GM19043 (cell line): ENCODE measurements around the gene NTNG1.
"Not testable (repeated sequence)": the region's sequence is repeated elsewhere in the genome, so short reads cannot be mapped to it uniquely, and the experiment has no call there.

Experiments
- ATAC-seq: cut with Tn5 transposase; IDR thresholded peaks from one replicate; pipeline ENCODE4 v1.9.1; 2021; ENCODE audit warnings: low read depth; ENCODE audit not compliant: unreplicated experiment

NTNG1 gene

DNA sequence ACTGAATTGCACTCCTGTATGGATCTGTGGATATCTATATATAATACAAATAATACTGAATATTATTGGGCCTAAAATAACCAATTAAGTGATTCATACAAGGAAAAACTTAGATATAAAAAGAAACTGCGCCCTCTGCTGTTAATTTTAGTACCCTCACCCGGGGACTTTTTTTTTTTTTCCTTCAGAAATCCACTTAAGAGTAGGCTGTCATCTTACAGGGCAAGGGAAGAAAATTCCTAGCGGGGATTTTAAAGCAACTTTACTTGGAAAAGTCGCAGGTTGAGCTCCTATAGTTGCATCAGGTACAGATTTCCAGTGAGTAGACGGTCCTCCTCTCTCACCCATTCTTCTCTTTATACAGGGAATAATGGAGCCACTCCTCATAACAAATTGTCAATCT is 1.3 kb downstream of the NTNG1 start:
- no peak for ATAC-seq

GRCh38 chr1:107142666-107143065 is 1.8 kb downstream of the NTNG1 start:
- no peak for ATAC-seq

DNA sequence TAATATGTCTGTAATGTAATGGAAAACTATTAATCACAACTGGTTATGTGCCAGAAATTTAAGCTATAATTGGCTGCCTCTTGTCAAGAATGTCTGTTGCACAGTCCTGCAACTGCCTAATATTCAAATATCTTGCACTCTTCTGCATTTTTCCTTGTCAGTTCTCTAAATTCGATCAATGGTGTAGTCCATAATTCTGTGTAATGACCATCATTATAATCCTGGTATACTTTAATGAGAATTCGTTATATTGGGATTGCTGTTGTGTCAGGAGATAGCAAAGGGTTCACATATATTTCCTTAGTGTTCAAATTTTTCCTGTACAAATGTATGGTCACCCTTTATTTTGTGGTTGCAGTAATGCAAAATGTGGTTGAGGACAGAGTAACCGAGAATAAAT is 4.8 kb downstream of the NTNG1 start:
- no peak for ATAC-seq

DNA sequence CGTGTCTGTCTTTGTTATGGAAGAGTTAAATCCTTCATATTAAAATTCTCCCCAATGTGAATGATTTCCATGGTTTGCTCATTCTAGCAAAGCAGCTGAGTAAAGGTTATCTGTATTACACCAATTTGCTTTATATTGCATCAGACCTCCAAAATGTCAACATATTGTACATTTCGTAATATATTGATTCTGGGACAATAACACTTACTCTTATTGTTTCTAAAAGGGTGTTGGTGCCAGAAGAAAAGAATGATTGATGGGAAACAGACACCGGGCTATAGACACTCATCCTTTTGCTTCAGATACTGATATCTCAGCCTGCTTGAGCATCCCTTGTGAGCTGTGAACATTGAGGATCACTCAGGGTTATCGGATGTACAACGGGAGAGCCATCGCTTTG is 7.0 kb downstream of the NTNG1 start:
- ATAC-seq = no peak

GRCh38 chr1:107149946-107150345 is 9.1 kb downstream of the NTNG1 start:
- ATAC-seq = no peak

- no peak for ATAC-seq
Observed at GRCh38 chr1:107151295-107151694, 10.5 kb downstream of the NTNG1 start.

DNA sequence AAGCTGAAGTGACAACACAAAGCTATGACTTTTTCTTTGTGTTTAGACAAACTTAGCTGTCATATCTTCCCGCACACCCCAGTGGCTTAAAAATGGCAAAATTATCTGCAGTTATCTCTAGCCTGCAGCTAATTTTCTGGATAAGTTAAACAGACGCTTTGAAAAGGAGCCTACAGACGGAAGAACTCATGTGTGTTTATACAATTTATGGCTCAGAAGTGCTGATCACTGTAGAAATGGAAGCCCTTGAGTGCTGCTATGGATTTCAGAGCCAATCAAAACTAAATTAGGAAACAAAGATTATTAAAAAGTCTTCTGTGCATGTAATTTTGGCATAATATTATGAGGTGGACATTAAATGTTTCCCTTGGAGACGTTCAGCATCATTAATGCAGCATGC is 11.6 kb downstream of the NTNG1 start:
- no peak for ATAC-seq

GRCh38 chr1:107153014-107153413 is 12.2 kb downstream of the NTNG1 start:
- ATAC-seq = no peak

- ATAC-seq = no peak
Observed at GRCh38 chr1:107158496-107158895, 17.7 kb downstream of the NTNG1 start.

DNA sequence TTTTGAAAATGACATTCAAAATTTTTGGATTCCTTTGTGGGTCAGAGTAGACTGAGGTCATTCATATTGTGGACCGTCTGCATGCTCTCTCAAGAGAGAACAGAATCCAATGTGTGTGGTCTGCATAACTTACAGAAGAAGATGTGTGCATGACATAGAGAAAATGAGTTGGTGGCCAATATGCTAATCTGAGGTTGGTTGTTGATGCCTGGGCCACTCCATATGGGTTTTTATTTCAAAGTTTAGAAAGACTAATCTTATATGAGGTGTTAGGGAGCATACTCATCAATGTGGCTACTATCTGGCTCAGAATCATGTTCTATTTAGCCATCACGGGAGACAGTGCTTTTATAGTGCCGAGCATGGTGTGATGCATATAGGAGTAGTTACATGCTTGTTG is 18.2 kb downstream of the NTNG1 start:
- ATAC-seq = no peak

GRCh38 chr1:107162745-107163144 is 21.9 kb downstream of the NTNG1 start:
- no peak for ATAC-seq

DNA sequence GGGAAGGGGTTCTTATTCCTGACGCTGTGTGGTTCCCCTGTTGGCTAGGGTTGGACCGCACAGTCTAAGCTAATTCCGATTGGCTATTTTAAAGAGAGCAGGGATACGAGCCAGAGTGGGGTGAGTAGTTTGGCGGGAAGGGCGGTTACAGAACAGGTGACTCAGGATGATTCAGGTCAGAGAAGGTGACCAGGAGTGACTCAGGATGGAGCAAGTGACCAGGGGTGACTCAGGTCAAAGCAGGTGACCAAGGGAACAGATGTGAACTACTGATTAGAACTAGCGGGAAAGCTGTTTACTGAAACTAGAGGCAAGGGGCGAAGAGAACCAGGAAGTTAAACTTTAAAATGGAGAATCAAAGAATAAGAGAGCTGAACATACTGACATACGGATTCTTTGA is 24.1 kb downstream of the NTNG1 start:
- ATAC-seq = not testable (repeated sequence)

- no peak for ATAC-seq
Observed at GRCh38 chr1:107169615-107170014, 28.8 kb downstream of the NTNG1 start.

DNA sequence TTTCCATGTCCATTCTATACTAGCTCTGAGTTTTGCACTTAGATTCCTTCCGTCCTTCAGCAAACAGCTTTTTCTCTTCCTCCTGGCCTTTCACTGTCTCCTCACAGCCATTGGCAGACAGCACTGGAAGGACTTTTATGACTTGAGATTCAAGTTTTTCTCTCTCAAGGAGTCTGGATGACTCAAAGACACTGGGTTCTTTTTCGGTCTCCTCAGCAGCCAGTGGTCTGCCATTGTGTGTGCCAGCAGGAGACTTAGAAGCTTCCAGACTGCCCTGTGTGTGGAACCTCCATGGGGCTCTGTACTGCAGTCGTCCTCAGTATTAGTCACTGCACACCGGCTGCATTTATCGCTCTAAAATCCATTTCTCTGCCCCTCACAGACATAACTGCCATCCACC is 30.5 kb downstream of the NTNG1 start:
- ATAC-seq = no peak

DNA sequence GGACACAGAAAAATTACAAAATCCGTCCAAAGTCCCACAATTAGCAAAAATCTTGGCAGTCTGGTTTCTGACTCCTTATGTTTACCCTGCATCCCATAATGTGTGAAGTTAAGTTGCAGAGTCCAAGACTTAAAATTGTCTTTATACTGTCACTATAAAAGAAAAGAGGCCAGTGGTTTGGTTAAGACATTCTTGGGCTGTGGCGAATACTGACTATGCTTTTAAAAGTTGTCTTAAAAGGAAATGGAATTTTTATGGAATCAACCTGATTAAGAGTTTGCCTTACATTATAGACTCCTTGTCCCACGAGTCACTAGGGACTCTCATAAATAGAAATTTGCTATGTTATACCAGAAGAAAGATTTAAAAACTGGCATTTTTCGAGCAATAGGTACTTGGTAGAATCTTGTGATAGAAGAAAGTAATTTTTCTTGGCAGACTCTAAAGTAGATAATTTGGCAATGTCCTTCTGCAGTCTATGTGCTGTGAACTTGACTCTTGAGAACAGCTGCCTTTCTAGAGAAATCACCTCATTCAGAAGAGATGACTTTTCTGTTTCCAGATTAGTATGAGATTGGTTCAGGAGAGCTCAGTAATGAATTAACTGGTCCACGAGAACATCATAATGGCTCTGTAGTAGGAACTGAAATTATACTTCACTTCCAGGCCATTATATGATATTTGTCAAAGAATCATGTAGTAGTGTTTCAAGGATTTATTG is 31.8 kb downstream of the NTNG1 start:
- no peak for ATAC-seq

GRCh38 chr1:107175102-107175909 is 34.5 kb downstream of the NTNG1 start:
- no peak for ATAC-seq

GRCh38 chr1:107181253-107181969 is 40.6 kb downstream of the NTNG1 start:
- ATAC-seq = no peak

DNA sequence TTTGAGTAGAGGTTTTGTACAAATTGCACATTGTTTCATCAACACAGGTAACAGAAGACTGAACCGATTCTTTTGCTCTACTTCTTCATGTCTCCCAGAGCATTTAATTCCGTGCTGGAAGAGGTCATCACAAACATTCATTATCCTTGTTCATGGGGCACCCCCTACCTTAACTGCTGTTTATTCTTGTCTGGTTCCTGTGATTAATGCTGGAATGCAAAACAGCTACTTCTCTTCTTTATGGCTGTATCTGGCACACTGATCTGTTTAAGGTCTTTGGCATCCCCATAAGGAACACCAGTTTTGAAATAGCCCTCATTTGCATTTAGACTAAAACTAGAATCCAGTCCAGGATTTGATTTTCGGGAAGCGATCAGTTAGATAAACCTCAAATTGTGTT is 42.2 kb downstream of the NTNG1 start:
- ATAC-seq = no peak

- no peak for ATAC-seq
Observed at GRCh38 chr1:107184888-107185287, 44.0 kb downstream of the NTNG1 start.

DNA sequence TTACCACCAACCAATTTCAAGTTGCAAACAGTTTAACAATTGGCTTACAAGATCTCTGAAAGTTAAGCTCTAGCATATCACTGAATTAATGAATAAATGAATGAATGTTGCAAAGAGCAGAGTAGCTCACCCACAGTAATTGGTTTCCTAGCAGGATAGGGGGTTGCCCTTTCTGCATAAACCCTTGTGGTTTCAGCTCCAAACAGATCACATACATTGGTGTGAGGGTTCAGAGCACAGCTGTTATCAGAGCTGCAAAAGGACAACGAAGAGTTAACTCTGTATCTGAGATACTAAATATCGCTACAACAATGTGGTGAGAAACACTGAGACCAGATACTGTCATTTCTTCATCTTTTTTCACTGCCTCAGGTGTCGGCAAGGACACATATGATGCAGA is 46.6 kb downstream of the NTNG1 start:
- ATAC-seq = no peak

DNA sequence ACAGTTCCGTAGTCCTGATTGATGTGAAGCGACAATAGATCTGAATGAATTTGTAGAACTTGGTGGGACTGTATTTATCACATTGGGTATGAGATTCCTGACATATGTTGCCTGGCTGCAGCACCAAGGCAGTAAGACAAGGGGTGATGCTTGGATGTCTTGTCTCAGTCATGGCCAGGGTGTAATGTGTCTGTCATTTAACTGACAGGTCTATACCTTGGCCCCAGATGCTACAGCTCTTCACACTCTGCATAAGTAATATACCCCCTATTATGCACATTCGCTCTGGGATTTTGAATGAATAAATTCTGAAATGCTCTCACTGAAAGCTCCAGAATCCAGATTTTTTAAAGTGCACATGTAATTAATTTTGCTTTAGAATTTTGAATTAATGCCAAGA is 47.3 kb downstream of the NTNG1 start:
- no peak for ATAC-seq
